MCF 10A (cell line): ENCODE data around the gene SSMEM1. TPM values are rescaled to one million over a fixed set of nuclear protein-coding genes. Genes with fewer than 3 reads are reported as not detected.

Experiments
- BruUV-seq: library from RNA; stranded (reverse); fragments of 400-500 nt; replicated peaks from 2 replicates; lab custom pipeline; 2021; lab: Mats Ljungman, UMichigan
- CTCF ChIA-PET: fragments of 300-600 bp; sonication (Branson Sonifier 250); formaldehyde crosslinking; extraction: SDS; loops from one replicate; lab custom pipeline; 2021; ENCODE audit warnings: antibody characterized with exemption, inconsistent platforms; lab: Yijun Ruan, JAX
- POLR2A ChIA-PET: fragments of 300-600, 350-650 bp; sonication (Branson Sonifier 250); formaldehyde crosslinking; extraction: SDS; loops from one replicate; lab custom pipeline; 2020; ENCODE audit warnings: antibody characterized with exemption, inconsistent platforms; lab: Yijun Ruan, JAX
- DNase-seq: peaks from one replicate; pipeline ENCODE4 v3.0.0-alpha.2; 2018; ENCODE audit not compliant: unreplicated experiment
- H3K27ac Mint-ChIP-seq: one replicate; pipeline ENCODE4 v1.8.0; 2022; ENCODE audit warnings: mild to moderate bottlenecking, low read depth, mixed read lengths; ENCODE audit not compliant: unreplicated experiment
- H3K27me3 Mint-ChIP-seq: one replicate; pipeline ENCODE4 v1.8.0; 2022; ENCODE audit warnings: mixed read lengths; ENCODE audit not compliant: insufficient read depth, unreplicated experiment
- H3K36me3 Mint-ChIP-seq: one replicate; pipeline ENCODE4 v1.8.0; 2022; ENCODE audit warnings: mild to moderate bottlenecking, moderate library complexity, mixed read lengths; ENCODE audit not compliant: insufficient read depth, unreplicated experiment
- H3K4me1 Mint-ChIP-seq: one replicate; pipeline ENCODE4 v1.8.0; 2022; ENCODE audit warnings: mixed read lengths; ENCODE audit not compliant: insufficient read depth, unreplicated experiment
- H3K4me3 Mint-ChIP-seq: one replicate; pipeline ENCODE4 v1.8.0; 2022; ENCODE audit warnings: mild to moderate bottlenecking, moderate library complexity, mixed read lengths; ENCODE audit not compliant: unreplicated experiment
- H3K9me3 Mint-ChIP-seq: one replicate; pipeline ENCODE4 v1.8.0; 2022; ENCODE audit warnings: mixed read lengths; ENCODE audit not compliant: unreplicated experiment
- CTCF ChIP-seq: fragments of 200-600 bp; IDR thresholded peaks from one replicate; pipeline ENCODE4 v1.8.0; 2022; ENCODE audit warnings: antibody characterized with exemption, mild to moderate bottlenecking; ENCODE audit not compliant: unreplicated experiment
- intact Hi-C: fragments of 100-400 bp; cut with micrococcal nuclease; formaldehyde crosslinking; loops from 2 replicates; pipeline ENCODE4 v1.14.1; 2022
- total RNA-seq: library from RNA; stranded (reverse); gene quantifications from 2 replicates; pipeline ENCODE4 v1.2.3, GENCODE V29; 2022

Gene SSMEM1
- total RNA-seq, 1 experiment from 2014 or later: not detected

- Mint-ChIP-seq H3K4me1 (no peaks in the 10 kb centered on the region), H3K27ac (no peak overlapping the region), H3K4me3 (no peak overlapping the region), H3K9me3 (no peaks in the 10 kb centered on the region), H3K36me3 (peaks cover 81% of the 10 kb centered on the region), H3K27me3 (no peaks in the 10 kb centered on the region)
- intact Hi-C loops: no loop called here
- ChIA-PET POLR2A (interaction anchor here (0.6 to 0.9 kb wide), 2 partner anchors 14 to 639 kb away, joined by 3 to 4 read pairs; no protein-coding TSS in a partner anchor), CTCF (no interaction called here)
- BruUV-seq: no TSS peak
- DNase-seq: no peak
- no peak for TF ChIP-seq CTCF
Measured at GRCh38 chr7:130174237-130174959, 33.3 kb upstream of the SSMEM1 start.

- ChIA-PET CTCF (interaction anchor here (0.6 kb wide), 1 partner anchor 167 kb away, joined by 5 read pairs; no protein-coding TSS in a partner anchor), POLR2A (no interaction called here)
- intact Hi-C loops: no loop called here
- DNase-seq: no peak
- H3K9me3 Mint-ChIP-seq: no peaks in the 10 kb centered on the region
- no peak for TF ChIP-seq CTCF
- H3K27ac Mint-ChIP-seq: no peak overlapping the region
- no peak overlapping the region for H3K4me3 Mint-ChIP-seq
- no TSS peak for BruUV-seq
- peaks cover 7% of the 10 kb centered on the region for H3K4me1 Mint-ChIP-seq
- no peaks in the 10 kb centered on the region for H3K27me3 Mint-ChIP-seq
- H3K36me3 Mint-ChIP-seq: peaks cover 92% of the 10 kb centered on the region
Measured at GRCh38 chr7:130178251-130178650, 29.4 kb upstream of the SSMEM1 start.

GRCh38 chr7:130179631-130180030 is 28.0 kb upstream of the SSMEM1 start:
- Mint-ChIP-seq H3K4me1 (peaks cover 7% of the 10 kb centered on the region), H3K36me3 (peaks cover 85% of the 10 kb centered on the region), H3K9me3 (no peaks in the 10 kb centered on the region), H3K27me3 (no peaks in the 10 kb centered on the region), H3K27ac (no peak overlapping the region), H3K4me3 (no peak overlapping the region)
- POLR2A ChIA-PET: interaction anchor here (0.6 to 1.2 kb wide), 2 partner anchors 13 to 25 kb away, joined by 3 read pairs; no protein-coding TSS in a partner anchor
- no peak for TF ChIP-seq CTCF
- BruUV-seq: no TSS peak
- DNase-seq: no peak
- intact Hi-C loops: no loop called here
- CTCF ChIA-PET: no interaction called here

GRCh38 chr7:130180571-130181262 is 26.9 kb upstream of the SSMEM1 start:
- Mint-ChIP-seq H3K4me3 (no peak overlapping the region), H3K9me3 (no peaks in the 10 kb centered on the region), H3K27me3 (no peaks in the 10 kb centered on the region), H3K4me1 (peaks cover 7% of the 10 kb centered on the region), H3K36me3 (peaks cover 82% of the 10 kb centered on the region), H3K27ac (peak overlapping the region; percentile 79)
- TF ChIP-seq CTCF: no peak
- ChIA-PET POLR2A (interaction anchor here (0.6 to 2.1 kb wide), 4 partner anchors 15 to 1255 kb away, joined by 3 to 7 read pairs (median 3); partner anchors contain the start of gene TMEM209), CTCF (interaction anchor here (1.6 kb wide), 1 partner anchor 9 kb away, joined by 4 read pairs; no protein-coding TSS in a partner anchor)
- intact Hi-C loops: no loop called here
- BruUV-seq: no TSS peak
- peak; percentile 73 for DNase-seq
